A673 (cell line): Measurements from ENCODE around the gene OSBP.

Experiments
- CTCF ChIP-seq: fragments of 300-800, 200-600 bp; sonication (generic); conservative IDR thresholded peaks from 2 replicates; pipeline ENCODE4 v1.5.1; 2017; ENCODE audit warnings: low read depth, mild to moderate bottlenecking, antibody characterized with exemption, low read length, moderate library complexity, mixed read lengths
- EZH2 ChIP-seq: fragments of 200-600 bp; sonication (generic); IDR thresholded peaks from 2 replicates; pipeline ENCODE4 v1.6.1; 2017; ENCODE audit warnings: borderline replicate concordance, low read depth, mild to moderate bottlenecking, mixed read lengths, antibody characterized with exemption, low read length; ENCODE audit not compliant: poor library complexity, severe bottlenecking

DNA sequence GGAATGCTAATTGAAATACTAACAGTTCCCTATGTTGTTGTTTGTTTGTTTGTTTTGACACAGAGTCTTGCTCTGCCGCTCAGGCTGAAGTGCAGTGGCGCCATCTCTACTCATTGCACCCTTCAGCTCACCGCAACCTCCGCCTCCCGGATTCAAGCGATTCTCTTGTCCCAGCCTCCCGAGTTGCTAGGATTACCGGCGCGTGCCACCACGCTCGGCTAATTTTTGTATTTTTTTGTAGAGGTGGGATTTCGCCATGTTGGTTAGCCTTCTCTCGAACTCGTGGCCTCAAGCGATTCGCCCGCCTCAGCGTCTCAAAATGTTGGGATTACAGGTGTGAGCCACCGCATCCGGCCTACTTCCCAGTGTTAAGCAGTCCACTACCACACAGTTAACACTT lies 62.3 kb downstream of the OSBP start:
- TF ChIP-seq CTCF (no peak), EZH2 (no peak)
